Activated CD4-positive, alpha-beta T cell treated with anti-CD3 and anti-CD28 coated beads, Interleukin-2, amount 50 U/mL, for 16 hours (primary cell): Measurements from ENCODE around the gene NR1H3.
"Not testable (repeated sequence)": the region's sequence is repeated elsewhere in the genome, so short reads cannot be mapped to it uniquely, and the experiment has no call there.

ENCODE experiments used
- DNase-seq: peaks from one replicate; pipeline ENCODE4 v3.0.0-alpha.2; 2020

NR1H3 gene

DNA sequence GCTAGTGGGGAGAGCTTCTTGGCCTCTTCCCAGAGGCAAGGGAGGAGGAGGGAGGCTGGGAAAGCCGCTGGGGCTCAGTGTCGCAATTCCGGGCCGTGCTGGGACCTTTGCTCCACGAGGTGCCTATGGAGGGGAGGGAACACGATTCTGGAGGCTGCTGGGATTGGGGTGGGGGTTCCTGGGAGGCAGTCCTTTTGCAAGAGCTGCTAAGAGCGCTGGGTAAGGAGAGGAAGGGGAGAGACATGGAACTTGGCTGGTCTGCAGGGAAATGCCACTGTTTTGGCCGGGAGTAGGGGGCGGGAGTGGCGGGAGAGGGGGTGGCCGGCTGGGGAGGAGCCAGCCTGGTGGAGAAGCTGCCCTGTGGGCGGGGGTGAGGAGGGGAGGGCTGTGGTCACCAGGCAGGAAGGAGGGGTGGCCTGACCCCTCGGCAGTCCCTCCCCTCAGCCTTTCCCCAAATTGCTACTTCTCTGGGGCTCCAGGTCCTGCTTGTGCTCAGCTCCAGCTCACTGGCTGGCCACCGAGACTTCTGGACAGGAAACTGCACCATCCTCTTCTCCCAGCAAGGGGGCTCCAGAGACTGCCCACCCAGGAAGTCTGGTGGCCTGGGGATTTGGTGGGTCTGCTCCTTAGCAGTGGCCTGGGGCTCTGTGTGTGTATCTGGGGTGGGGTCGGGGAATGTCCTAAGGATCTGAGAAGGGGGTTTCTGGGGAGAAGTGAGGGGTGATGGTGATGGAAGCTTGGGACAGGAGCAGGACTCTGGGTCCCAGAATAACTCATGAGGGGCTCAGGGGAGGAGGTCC, at the start of gene NR1H3:
Gene NR1H3 (plus strand): TSS at position 480 of the 800 bp plus-strand sequence. CDS start 1,221 bp downstream, outside the sequence.
- DNase-seq, result no peak

DNA sequence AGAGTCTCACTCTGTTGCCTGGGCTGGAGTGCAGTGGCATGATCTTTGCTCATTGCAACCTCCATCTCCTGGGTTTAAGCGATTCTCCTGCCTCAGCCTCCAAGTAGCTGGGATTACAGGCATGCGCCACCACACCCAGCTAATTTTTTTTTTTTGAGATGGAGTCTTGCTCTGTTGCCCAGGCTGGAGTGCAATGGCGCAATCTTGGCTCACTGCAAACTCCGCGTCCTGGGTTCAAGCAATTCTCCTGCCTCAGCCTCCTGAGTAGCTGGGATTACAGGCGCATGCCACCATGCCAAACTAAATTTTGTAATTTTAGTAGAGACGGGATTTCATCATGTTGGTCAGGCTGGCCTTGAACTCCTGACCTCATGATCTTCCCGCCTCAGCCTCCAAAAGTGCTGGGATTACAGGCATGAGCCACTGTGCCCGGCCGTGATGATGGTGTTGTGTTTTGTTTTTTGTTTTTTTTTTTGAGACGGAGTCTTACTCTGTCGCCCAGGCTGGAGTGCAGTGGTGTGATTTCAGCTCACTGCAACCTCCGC, 49.7 kb upstream of the NR1H3 start:
- not testable (repeated sequence) for DNase-seq

DNA sequence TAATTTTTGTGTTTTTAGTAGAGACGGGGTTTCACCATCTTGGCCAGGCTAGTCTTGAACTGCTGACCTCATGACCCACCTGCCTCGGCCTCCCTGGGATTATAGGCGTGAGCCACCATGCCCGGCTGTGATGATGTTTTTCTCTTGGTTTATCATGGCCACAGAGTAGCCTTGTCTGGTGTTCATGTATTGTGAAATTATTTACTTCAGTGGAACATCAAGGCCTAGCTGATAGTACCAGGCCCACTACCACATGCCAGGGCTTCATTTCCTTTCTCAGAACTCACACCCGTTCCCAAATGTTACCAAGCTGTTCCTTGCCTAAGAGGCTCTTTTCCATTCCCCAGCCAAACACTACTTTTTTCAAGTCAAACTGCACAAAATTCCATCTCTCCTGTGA, 49.2 kb upstream of the NR1H3 start:
- no peak for DNase-seq

GRCh38 chr11:47212938-47213337, 44.9 kb upstream of the NR1H3 start:
- no peak for DNase-seq

GRCh38 chr11:47213950-47214565, 43.7 kb upstream of the NR1H3 start:
- peak; percentile 93 for DNase-seq

DNA sequence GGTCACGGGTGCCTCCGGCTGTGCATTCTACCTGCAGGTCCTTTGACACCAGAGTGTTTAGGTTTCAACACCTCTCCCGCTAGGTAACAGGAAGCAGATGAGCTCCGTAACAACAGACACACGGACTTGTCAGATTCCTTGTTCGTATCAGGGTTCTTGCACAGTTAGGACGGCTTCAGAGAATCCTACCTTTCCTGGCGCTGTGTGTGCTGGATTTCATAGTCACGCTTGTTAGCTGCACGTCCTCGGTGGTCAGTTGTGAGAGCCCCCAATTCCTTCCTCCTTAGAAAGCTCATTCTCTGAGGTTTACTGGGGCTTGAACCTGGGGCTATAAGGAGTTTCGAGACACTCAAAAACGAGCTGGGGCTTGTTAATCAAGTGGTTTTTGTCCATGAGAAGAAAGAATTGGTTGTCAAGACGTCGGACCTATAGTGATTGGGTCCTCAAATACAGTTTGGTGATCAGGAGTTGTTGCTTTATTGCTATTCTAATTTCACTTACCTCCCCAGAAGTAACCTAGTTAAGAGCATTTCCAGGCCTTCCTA, 42.4 kb upstream of the NR1H3 start:
- peak; percentile 63 for DNase-seq

DNA sequence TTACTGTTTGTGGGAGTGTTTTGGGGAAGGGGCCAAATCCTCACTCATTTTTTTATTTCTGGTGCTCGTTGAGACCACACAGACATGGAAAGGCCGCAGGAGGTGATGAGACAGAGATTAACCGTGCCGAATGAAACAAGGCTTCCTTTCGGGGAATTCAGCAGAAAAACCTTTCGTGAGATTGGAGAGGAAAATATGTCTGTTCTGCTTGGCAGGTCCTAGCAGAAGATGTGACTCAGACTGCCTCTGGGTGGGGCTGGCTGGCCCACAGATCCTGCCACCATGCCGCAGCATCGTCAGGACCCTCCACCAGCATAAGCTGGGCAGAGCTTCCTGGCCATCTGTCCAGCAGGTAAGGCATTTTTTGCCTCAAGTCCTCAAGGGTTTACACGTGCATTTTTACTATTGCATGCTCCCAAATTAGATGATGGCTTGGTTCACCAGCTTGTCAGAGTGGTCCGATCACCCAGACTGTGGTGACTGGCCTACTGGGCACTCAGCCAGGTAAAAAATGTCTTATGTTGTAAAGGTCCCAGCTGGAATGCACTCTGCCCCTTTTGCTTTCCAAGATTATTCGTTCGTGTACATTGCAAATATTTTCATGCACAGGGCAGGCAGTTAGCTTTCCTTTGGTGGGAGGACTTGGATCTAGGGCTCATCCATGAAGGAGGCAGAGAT, 41.5 kb upstream of the NR1H3 start:
- peak; percentile 83 for DNase-seq

DNA sequence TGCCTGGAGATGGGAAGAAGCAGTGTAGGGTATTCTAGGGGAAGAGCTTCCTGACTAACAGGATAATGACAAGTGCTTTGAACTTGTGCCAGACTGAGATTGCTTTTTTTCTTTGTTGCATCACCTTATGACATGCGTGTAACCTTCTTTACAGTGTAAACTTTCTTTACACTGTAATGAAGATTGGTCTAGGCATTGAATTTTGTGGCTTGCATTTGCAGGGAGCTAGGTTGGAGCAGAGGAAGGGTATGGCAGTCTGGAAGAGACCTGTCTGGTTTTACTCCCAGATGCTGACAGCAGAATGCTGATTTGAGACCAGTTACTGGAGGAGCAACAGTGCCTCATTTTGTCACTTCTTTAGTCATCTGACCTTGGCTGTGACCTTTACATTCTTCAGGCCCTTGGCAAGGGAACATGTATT, 37.4 kb upstream of the NR1H3 start:
- DNase-seq, result no peak

- no peak for DNase-seq
Observed at GRCh38 chr11:47222696-47223095, 35.1 kb upstream of the NR1H3 start.

DNA sequence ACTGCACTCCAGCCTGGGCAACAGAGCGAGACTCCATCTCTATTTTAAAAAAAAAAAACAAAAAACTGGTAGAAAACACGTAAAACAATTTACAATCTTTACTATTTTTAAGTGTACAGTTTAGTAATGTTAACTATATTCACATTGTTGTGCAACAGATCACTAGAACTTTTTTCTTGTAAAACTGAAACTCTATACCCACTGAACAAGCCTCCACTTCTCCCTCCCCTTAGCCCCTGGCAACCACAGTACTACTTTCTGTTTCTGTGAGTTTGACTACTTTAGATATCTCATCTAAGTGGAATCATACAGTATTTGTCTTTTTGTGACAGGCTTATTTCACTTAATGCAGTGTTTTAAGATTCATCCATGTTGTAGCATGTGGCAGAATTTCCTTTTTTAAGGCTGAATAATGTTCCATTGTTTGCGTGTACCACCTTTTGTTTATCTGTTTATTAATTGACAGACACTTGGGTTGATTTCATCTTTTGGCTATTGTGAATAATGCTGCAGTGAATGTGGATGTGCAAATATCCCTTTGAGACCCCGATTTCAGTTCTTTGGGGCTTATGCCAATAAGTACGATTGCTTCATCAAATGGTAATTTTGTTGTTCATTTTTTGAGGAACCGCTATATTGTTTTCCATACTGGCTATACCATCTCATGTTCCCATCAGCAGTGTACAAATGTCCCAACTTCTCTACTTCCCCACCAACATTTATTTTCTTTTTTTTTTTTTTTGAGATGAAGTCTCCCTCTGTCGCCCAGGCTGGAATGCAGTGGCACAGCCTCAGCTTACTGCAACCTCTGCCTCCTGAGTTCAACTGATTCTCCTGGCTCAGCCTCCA, 32.0 kb upstream of the NR1H3 start:
- peak; percentile 71 for DNase-seq

DNA sequence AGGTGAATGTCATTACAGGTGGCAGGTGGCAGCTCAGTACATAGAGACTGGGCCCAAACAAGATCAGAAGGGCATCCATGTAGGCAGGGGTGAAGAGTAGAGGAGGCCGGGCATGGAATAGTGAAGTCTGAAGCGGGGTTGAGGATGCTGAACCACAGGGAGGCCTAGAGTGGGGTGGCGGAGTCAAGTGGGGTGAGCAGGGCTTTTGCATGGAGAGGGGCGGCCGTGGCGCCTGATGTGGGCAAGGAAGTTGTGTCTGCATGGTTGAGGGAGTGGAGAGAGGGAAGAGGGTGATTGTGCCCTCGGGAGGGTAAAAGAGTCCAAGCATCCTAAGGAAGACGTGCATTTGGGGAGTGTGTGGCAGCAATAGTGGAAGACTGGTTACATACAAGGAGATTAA, 28.6 kb upstream of the NR1H3 start:
- DNase-seq, result no peak

GRCh38 chr11:47233051-47233450, 24.7 kb upstream of the NR1H3 start:
- DNase-seq, result no peak

DNA sequence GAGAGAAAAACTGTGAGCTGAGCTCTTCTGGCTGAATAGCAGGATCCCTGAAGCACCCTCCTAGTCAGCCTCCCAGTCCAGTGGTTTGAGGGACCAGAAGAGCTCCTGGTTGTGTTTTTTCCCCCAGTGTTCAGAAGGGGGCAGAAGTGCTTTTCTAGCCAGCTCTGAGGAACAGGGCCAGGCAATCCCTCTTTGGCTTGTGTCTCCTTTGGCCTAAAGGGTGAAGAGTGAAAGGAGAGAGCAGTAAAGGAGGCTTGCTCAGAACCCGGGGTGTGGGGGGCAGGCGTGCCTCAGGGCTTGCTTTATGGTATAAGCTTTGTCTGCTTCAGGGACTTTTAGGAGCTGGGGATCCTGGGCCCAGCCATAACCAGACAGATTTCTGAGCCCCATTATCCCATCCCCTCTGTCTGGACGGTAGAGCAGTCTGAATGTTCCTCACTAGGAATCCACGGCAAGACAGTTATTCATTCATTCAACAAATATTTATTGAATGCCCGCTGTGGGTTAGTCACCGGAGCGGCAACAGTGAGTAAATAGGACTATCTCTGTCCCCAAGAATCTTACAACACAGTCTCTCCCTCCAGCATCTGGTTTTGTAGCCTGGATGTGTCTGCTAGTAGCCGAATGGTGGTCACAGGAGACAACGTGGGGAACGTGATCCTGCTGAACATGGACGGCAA, 23.7 kb upstream of the NR1H3 start:
- DNase-seq, result no peak

- peak; percentile 20 for DNase-seq
Observed at GRCh38 chr11:47234669-47235100, 23.1 kb upstream of the NR1H3 start.

- DNase-seq, result no peak
Observed at GRCh38 chr11:47235163-47235562, 22.6 kb upstream of the NR1H3 start.

- no peak for DNase-seq
Observed at GRCh38 chr11:47236482-47236881, 21.3 kb upstream of the NR1H3 start.

DNA sequence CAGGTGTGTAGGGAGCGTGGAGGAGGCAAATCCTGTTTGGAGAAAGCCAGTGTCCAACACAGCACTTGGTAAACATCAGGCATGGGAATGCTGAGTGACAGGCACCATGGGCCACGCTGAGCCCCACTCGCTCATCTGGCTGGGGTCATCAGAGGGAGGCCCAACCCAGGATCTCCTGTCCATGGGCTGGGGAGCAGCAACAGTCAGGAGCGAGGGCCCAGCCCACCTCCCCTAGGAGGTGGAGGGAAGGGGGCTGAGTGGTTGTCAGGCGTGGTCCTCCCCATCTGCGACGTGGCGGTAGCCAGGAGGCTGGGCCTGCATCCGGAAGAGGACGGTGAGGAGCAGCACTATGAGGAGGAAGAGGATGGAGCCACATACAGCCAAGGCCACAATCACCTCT, 17.9 kb upstream of the NR1H3 start:
- DNase-seq, result no peak

GRCh38 chr11:47241841-47242301, 15.9 kb upstream of the NR1H3 start:
- DNase-seq, result no peak

DNA sequence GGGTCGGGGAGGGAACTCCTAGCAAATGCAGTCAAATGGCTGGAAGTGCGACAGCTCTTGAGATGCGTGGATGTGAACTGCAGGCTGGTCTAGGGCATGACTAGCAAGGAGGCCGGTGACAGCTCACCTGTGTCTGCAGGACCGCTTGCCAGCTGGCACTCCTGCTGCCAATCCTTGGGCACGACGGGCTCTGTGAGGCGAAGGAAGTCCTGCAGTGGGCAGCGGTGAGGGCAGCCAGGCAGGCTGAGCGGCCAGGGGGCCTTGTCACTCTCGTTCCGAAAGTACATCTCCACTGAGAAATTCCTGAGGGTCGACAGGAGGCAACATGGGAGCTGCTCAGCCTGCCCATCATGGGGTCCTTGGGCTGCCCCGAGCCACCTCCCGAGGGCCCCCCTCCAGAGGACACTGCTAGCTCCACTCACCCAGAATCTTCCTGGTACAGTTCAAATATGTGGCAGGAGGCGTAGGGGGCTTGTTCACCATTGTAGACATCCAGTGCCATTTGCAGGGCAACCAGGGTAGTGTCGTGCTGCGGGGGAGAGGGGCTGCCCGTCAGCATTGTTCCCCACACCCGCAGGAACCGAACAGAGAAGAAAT, 15.1 kb upstream of the NR1H3 start:
- no peak for DNase-seq

GRCh38 chr11:47243454-47243853, 14.3 kb upstream of the NR1H3 start:
- DNase-seq, result no peak
